Measurements from ENCODE around the gene DACH1.

Gene DACH1

GRCh38 chr13:71605744-71606143 lies 261.3 kb downstream of the DACH1 start:
- Histone ChIP-seq H3K79me1 (ENCODE audit: low read length) (no peaks in the 10 kb centered on the region), H3K4me1 (ENCODE audit: control insufficient read depth, low read depth, low read length) (no peaks in the 10 kb centered on the region), H3K27me3 (ENCODE audit: insufficient read depth, low read length, poor library complexity) (no peaks in the 10 kb centered on the region), H3K36me3 (ENCODE audit: control insufficient read depth, insufficient read depth, low read length) (no peaks in the 10 kb centered on the region), H2BK120ac (ENCODE audit: low read depth, low read length) (no peak overlapping the region), H2AK5ac (ENCODE audit: low read length) (no peak overlapping the region), H3K56ac (ENCODE audit: low read length) (no peak overlapping the region), H3K4me3 (ENCODE audit: low read length) (no peak overlapping the region), H2BK15ac (replicated peaks; ENCODE audit: low read depth) (no peak overlapping the region), H3K4ac (ENCODE audit: low read depth, low read length) (no peak overlapping the region), H3K4me2 (ENCODE audit: low read length) (no peak overlapping the region), H3K79me2 (ENCODE audit: control insufficient read depth, insufficient read depth, low read length) (no peaks in the 10 kb centered on the region), H3K27ac (ENCODE audit: low read depth, low read length) (no peak overlapping the region), H3K23ac (ENCODE audit: low read length) (no peak overlapping the region), H3K18ac (ENCODE audit: low read length) (no peak overlapping the region), H2BK5ac (ENCODE audit: low read length) (no peak overlapping the region), H4K8ac (ENCODE audit: low read depth, low read length) (no peak overlapping the region), H4K5ac (ENCODE audit: low read length) (no peak overlapping the region), H3K9ac (ENCODE audit: low read length) (no peak overlapping the region)
- DNase-seq, result no peak
- no CpG with 5 or more reads among the region's 2 CpGs for WGBS (ENCODE audit: extremely low coverage, insufficient coverage, low lambda C conversion rate)

- no peak for DNase-seq
- WGBS (ENCODE audit: extremely low coverage, insufficient coverage, low lambda C conversion rate), result no CpG with 5 or more reads among the region's 2 CpGs
- H3K23ac ChIP-seq (ENCODE audit: low read length), result no peak overlapping the region
Observed at GRCh38 chr13:71603255-71603654, 263.7 kb downstream of the DACH1 start.

GRCh38 chr13:71602344-71602743 lies 264.7 kb downstream of the DACH1 start:
- no CpG with 5 or more reads among the region's 3 CpGs for WGBS (ENCODE audit: extremely low coverage, insufficient coverage, low lambda C conversion rate)
- no peaks in the 10 kb centered on the region for H3K4me1 ChIP-seq (ENCODE audit: control insufficient read depth, low read depth, low read length)
- H3K56ac ChIP-seq (ENCODE audit: low read length), result no peak overlapping the region

More at GRCh38 chr13:71603255-71603654, 263.7 kb downstream of the DACH1 start:
- Histone ChIP-seq H3K27me3 (ENCODE audit: insufficient read depth, low read length, poor library complexity) (no peaks in the 10 kb centered on the region), H3K79me1 (ENCODE audit: low read length) (no peaks in the 10 kb centered on the region), H3K27ac (ENCODE audit: low read depth, low read length) (no peak overlapping the region), H2BK5ac (ENCODE audit: low read length) (no peak overlapping the region), H3K4me1 (ENCODE audit: control insufficient read depth, low read depth, low read length) (no peaks in the 10 kb centered on the region), H3K56ac (ENCODE audit: low read length) (no peak overlapping the region), H3K36me3 (ENCODE audit: control insufficient read depth, insufficient read depth, low read length) (no peaks in the 10 kb centered on the region), H2BK15ac (replicated peaks; ENCODE audit: low read depth) (no peak overlapping the region), H3K79me2 (ENCODE audit: control insufficient read depth, insufficient read depth, low read length) (no peaks in the 10 kb centered on the region), H4K8ac (ENCODE audit: low read depth, low read length) (no peak overlapping the region), H3K18ac (ENCODE audit: low read length) (no peak overlapping the region), H2BK120ac (ENCODE audit: low read depth, low read length) (no peak overlapping the region), H3K4ac (ENCODE audit: low read depth, low read length) (no peak overlapping the region), H2AK5ac (ENCODE audit: low read length) (no peak overlapping the region), H3K9ac (ENCODE audit: low read length) (no peak overlapping the region), H3K4me3 (ENCODE audit: low read length) (no peak overlapping the region), H4K5ac (ENCODE audit: low read length) (no peak overlapping the region), H3K4me2 (ENCODE audit: low read length) (no peak overlapping the region)

GRCh38 chr13:71597150-71597549 lies 269.9 kb downstream of the DACH1 start:
- H2AK5ac ChIP-seq (ENCODE audit: low read length), result no peak overlapping the region
- no peaks in the 10 kb centered on the region for H3K27me3 ChIP-seq (ENCODE audit: insufficient read depth, low read length, poor library complexity)
- no peak overlapping the region for H3K4me3 ChIP-seq (ENCODE audit: low read length)
- no peak for DNase-seq
- H3K79me2 ChIP-seq (ENCODE audit: control insufficient read depth, insufficient read depth, low read length), result no peaks in the 10 kb centered on the region
- H3K23ac ChIP-seq (ENCODE audit: low read length), result no peak overlapping the region
- H3K18ac ChIP-seq (ENCODE audit: low read length), result no peak overlapping the region
- H3K4me1 ChIP-seq (ENCODE audit: control insufficient read depth, low read depth, low read length), result no peaks in the 10 kb centered on the region
- no peaks in the 10 kb centered on the region for H3K36me3 ChIP-seq (ENCODE audit: control insufficient read depth, insufficient read depth, low read length)
- no CpG with 5 or more reads among the region's 1 CpG for WGBS (ENCODE audit: extremely low coverage, insufficient coverage, low lambda C conversion rate)
- H3K79me1 ChIP-seq (ENCODE audit: low read length), result no peaks in the 10 kb centered on the region
- H4K8ac ChIP-seq (ENCODE audit: low read depth, low read length), result no peak overlapping the region
- H2BK5ac ChIP-seq (ENCODE audit: low read length), result no peak overlapping the region
- no peak overlapping the region for H2BK15ac ChIP-seq (replicated peaks; ENCODE audit: low read depth)
- no peak overlapping the region for H3K56ac ChIP-seq (ENCODE audit: low read length)
- H3K4ac ChIP-seq (ENCODE audit: low read depth, low read length), result no peak overlapping the region
- no peak overlapping the region for H2BK120ac ChIP-seq (ENCODE audit: low read depth, low read length)
- no peak overlapping the region for H3K27ac ChIP-seq (ENCODE audit: low read depth, low read length)
- H4K5ac ChIP-seq (ENCODE audit: low read length), result no peak overlapping the region
- no peak overlapping the region for H3K9ac ChIP-seq (ENCODE audit: low read length)
- no peak overlapping the region for H3K4me2 ChIP-seq (ENCODE audit: low read length)

More at GRCh38 chr13:71602344-71602743, 264.7 kb downstream of the DACH1 start:
- no peak overlapping the region for H3K23ac ChIP-seq (ENCODE audit: low read length)
- H3K18ac ChIP-seq (ENCODE audit: low read length), result no peak overlapping the region
- H3K79me1 ChIP-seq (ENCODE audit: low read length), result no peaks in the 10 kb centered on the region
- H3K36me3 ChIP-seq (ENCODE audit: control insufficient read depth, insufficient read depth, low read length), result no peaks in the 10 kb centered on the region
- no peak overlapping the region for H3K27ac ChIP-seq (ENCODE audit: low read depth, low read length)
- no peak overlapping the region for H3K9ac ChIP-seq (ENCODE audit: low read length)
- no peak overlapping the region for H3K4ac ChIP-seq (ENCODE audit: low read depth, low read length)
- no peak overlapping the region for H3K4me3 ChIP-seq (ENCODE audit: low read length)
- no peak overlapping the region for H3K4me2 ChIP-seq (ENCODE audit: low read length)
- DNase-seq, result no peak
- H2BK15ac ChIP-seq (replicated peaks; ENCODE audit: low read depth), result no peak overlapping the region
- no peak overlapping the region for H4K5ac ChIP-seq (ENCODE audit: low read length)
- H2BK120ac ChIP-seq (ENCODE audit: low read depth, low read length), result no peak overlapping the region
- no peak overlapping the region for H4K8ac ChIP-seq (ENCODE audit: low read depth, low read length)
- no peak overlapping the region for H2BK5ac ChIP-seq (ENCODE audit: low read length)
- H3K79me2 ChIP-seq (ENCODE audit: control insufficient read depth, insufficient read depth, low read length), result no peaks in the 10 kb centered on the region
- no peak overlapping the region for H2AK5ac ChIP-seq (ENCODE audit: low read length)
- H3K27me3 ChIP-seq (ENCODE audit: insufficient read depth, low read length, poor library complexity), result no peaks in the 10 kb centered on the region

- Histone ChIP-seq H3K27me3 (ENCODE audit: insufficient read depth, low read length, poor library complexity) (no peaks in the 10 kb centered on the region), H3K79me2 (ENCODE audit: control insufficient read depth, insufficient read depth, low read length) (no peaks in the 10 kb centered on the region), H3K9ac (ENCODE audit: low read length) (no peak overlapping the region), H3K79me1 (ENCODE audit: low read length) (no peaks in the 10 kb centered on the region), H3K18ac (ENCODE audit: low read length) (no peak overlapping the region), H4K8ac (ENCODE audit: low read depth, low read length) (no peak overlapping the region), H3K4me1 (ENCODE audit: control insufficient read depth, low read depth, low read length) (no peaks in the 10 kb centered on the region), H3K4me3 (ENCODE audit: low read length) (no peak overlapping the region), H3K4me2 (ENCODE audit: low read length) (no peak overlapping the region), H3K36me3 (ENCODE audit: control insufficient read depth, insufficient read depth, low read length) (no peaks in the 10 kb centered on the region), H3K27ac (ENCODE audit: low read depth, low read length) (no peak overlapping the region), H2BK5ac (ENCODE audit: low read length) (no peak overlapping the region), H3K56ac (ENCODE audit: low read length) (no peak overlapping the region), H4K5ac (ENCODE audit: low read length) (no peak overlapping the region), H2BK120ac (ENCODE audit: low read depth, low read length) (no peak overlapping the region), H2AK5ac (ENCODE audit: low read length) (no peak overlapping the region), H3K23ac (ENCODE audit: low read length) (no peak overlapping the region), H2BK15ac (replicated peaks; ENCODE audit: low read depth) (no peak overlapping the region), H3K4ac (ENCODE audit: low read depth, low read length) (no peak overlapping the region)
- DNase-seq, result no peak
- WGBS (ENCODE audit: extremely low coverage, insufficient coverage, low lambda C conversion rate), result no CpG with 5 or more reads among the region's 3 CpGs
Observed at GRCh38 chr13:71596116-71596515, 270.9 kb downstream of the DACH1 start.

DNA sequence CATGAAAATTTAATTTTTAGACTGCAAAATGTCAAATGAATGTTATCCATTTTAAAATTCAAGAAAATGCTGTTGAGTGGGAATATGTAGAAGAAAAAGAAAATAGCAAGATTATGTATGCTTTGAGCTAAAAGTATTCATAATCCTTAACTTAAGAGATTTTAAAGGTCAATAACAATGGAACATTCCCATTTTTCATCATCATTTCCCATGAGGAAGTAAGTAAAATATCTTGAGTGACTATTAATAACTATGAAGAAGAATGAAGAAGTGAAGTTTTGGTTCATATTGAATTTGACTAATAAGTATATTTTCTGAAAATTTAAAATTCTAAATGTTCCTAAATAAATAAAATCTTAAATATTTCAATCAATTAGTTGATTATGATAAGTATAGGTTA lies 273.4 kb downstream of the DACH1 start:
- H3K79me1 ChIP-seq (ENCODE audit: low read length), result no peaks in the 10 kb centered on the region
- no peak overlapping the region for H2BK5ac ChIP-seq (ENCODE audit: low read length)
- H3K27ac ChIP-seq (ENCODE audit: low read depth, low read length), result no peak overlapping the region
- no peak overlapping the region for H4K8ac ChIP-seq (ENCODE audit: low read depth, low read length)
- no peak overlapping the region for H4K5ac ChIP-seq (ENCODE audit: low read length)
- no peak overlapping the region for H3K4me3 ChIP-seq (ENCODE audit: low read length)
- H3K27me3 ChIP-seq (ENCODE audit: insufficient read depth, low read length, poor library complexity), result no peaks in the 10 kb centered on the region
- no peaks in the 10 kb centered on the region for H3K79me2 ChIP-seq (ENCODE audit: control insufficient read depth, insufficient read depth, low read length)
- no peak overlapping the region for H3K4ac ChIP-seq (ENCODE audit: low read depth, low read length)
- H3K4me2 ChIP-seq (ENCODE audit: low read length), result no peak overlapping the region
- no peak overlapping the region for H2AK5ac ChIP-seq (ENCODE audit: low read length)
- no peak overlapping the region for H3K18ac ChIP-seq (ENCODE audit: low read length)
- H3K4me1 ChIP-seq (ENCODE audit: control insufficient read depth, low read depth, low read length), result no peaks in the 10 kb centered on the region
- DNase-seq, result no peak
- H3K36me3 ChIP-seq (ENCODE audit: control insufficient read depth, insufficient read depth, low read length), result no peaks in the 10 kb centered on the region
- no peak overlapping the region for H2BK15ac ChIP-seq (replicated peaks; ENCODE audit: low read depth)
- no peak overlapping the region for H2BK120ac ChIP-seq (ENCODE audit: low read depth, low read length)
- H3K9ac ChIP-seq (ENCODE audit: low read length), result no peak overlapping the region
- H3K23ac ChIP-seq (ENCODE audit: low read length), result no peak overlapping the region
- no peak overlapping the region for H3K56ac ChIP-seq (ENCODE audit: low read length)
